Measurements from ENCODE around the gene TPST1.
"Not testable (repeated sequence)": the region's sequence is repeated elsewhere in the genome, so short reads cannot be mapped to it uniquely, and the experiment has no call there.

Gene TPST1

GRCh38 chr7:66371096-66371824 is 166.1 kb downstream of the TPST1 start:
- no peak overlapping the region for H3K4me3 ChIP-seq (ENCODE audit: low read length)
- no peak overlapping the region for H3K9ac ChIP-seq (ENCODE audit: low read length)
- no peaks in the 10 kb centered on the region for H3K9me3 ChIP-seq (ENCODE audit: control insufficient read depth, low read length)
- H3K4me1 ChIP-seq (ENCODE audit: control insufficient read depth, insufficient read depth, low read length) = no peaks in the 10 kb centered on the region
- no peak for DNase-seq (ENCODE audit: low read depth)
- H3K36me3 ChIP-seq (ENCODE audit: control insufficient read depth, insufficient read depth, low read length, severe bottlenecking) = no peaks in the 10 kb centered on the region
- H3K27me3 ChIP-seq (replicated peaks; ENCODE audit: control insufficient read depth, insufficient read depth, low read length) = no peaks in the 10 kb centered on the region

- H3K36me3 ChIP-seq (ENCODE audit: control insufficient read depth, insufficient read depth, low read length, severe bottlenecking); H3K4me3 ChIP-seq (ENCODE audit: low read length); H3K27me3 ChIP-seq (replicated peaks; ENCODE audit: control insufficient read depth, insufficient read depth, low read length); H3K9me3 ChIP-seq (ENCODE audit: control insufficient read depth, low read length); DNase-seq (ENCODE audit: low read depth); H3K4me1 ChIP-seq (ENCODE audit: control insufficient read depth, insufficient read depth, low read length); H3K9ac ChIP-seq (ENCODE audit: low read length): not testable (repeated sequence)
Observed at GRCh38 chr7:66374141-66374840, 169.2 kb downstream of the TPST1 start.

GRCh38 chr7:66376264-66376945 is 171.3 kb downstream of the TPST1 start:
- no peaks in the 10 kb centered on the region for H3K9me3 ChIP-seq (ENCODE audit: control insufficient read depth, low read length)
- no peak for DNase-seq (ENCODE audit: low read depth)
- H3K27me3 ChIP-seq (replicated peaks; ENCODE audit: control insufficient read depth, insufficient read depth, low read length) = no peaks in the 10 kb centered on the region
- H3K4me3 ChIP-seq (ENCODE audit: low read length) = no peak overlapping the region
- peaks cover 3% of the 10 kb centered on the region for H3K4me1 ChIP-seq (ENCODE audit: control insufficient read depth, insufficient read depth, low read length)
- peaks cover 7% of the 10 kb centered on the region for H3K36me3 ChIP-seq (ENCODE audit: control insufficient read depth, insufficient read depth, low read length, severe bottlenecking)
- no peak overlapping the region for H3K9ac ChIP-seq (ENCODE audit: low read length)

- Histone ChIP-seq H3K9ac (ENCODE audit: low read length) (no peak overlapping the region), H3K36me3 (ENCODE audit: control insufficient read depth, insufficient read depth, low read length, severe bottlenecking) (peaks cover 7% of the 10 kb centered on the region), H3K4me1 (ENCODE audit: control insufficient read depth, insufficient read depth, low read length) (peaks cover 3% of the 10 kb centered on the region), H3K4me3 (ENCODE audit: low read length) (no peak overlapping the region), H3K9me3 (ENCODE audit: control insufficient read depth, low read length) (no peaks in the 10 kb centered on the region), H3K27me3 (replicated peaks; ENCODE audit: control insufficient read depth, insufficient read depth, low read length) (no peaks in the 10 kb centered on the region)
- no peak for DNase-seq (ENCODE audit: low read depth)
Observed at GRCh38 chr7:66377045-66377444, 171.9 kb downstream of the TPST1 start.

- no peak overlapping the region for H3K4me3 ChIP-seq (ENCODE audit: low read length)
- no peaks in the 10 kb centered on the region for H3K9me3 ChIP-seq (ENCODE audit: control insufficient read depth, low read length)
- no peak for DNase-seq (ENCODE audit: low read depth)
- no peak overlapping the region for H3K9ac ChIP-seq (ENCODE audit: low read length)
- H3K27me3 ChIP-seq (replicated peaks; ENCODE audit: control insufficient read depth, insufficient read depth, low read length) = no peaks in the 10 kb centered on the region
- peaks cover 7% of the 10 kb centered on the region for H3K36me3 ChIP-seq (ENCODE audit: control insufficient read depth, insufficient read depth, low read length, severe bottlenecking)
- H3K4me1 ChIP-seq (ENCODE audit: control insufficient read depth, insufficient read depth, low read length) = peaks cover 3% of the 10 kb centered on the region
Observed at GRCh38 chr7:66377714-66378113, 172.6 kb downstream of the TPST1 start.

GRCh38 chr7:66379542-66380160 is 174.5 kb downstream of the TPST1 start:
- H3K9ac ChIP-seq (ENCODE audit: low read length) = no peak overlapping the region
- DNase-seq (ENCODE audit: low read depth) = no peak

GRCh38 chr7:66380272-66380888 is 175.2 kb downstream of the TPST1 start:
- H3K9me3 ChIP-seq (ENCODE audit: control insufficient read depth, low read length) = no peaks in the 10 kb centered on the region
- H3K4me1 ChIP-seq (ENCODE audit: control insufficient read depth, insufficient read depth, low read length) = peaks cover 3% of the 10 kb centered on the region
- H3K4me3 ChIP-seq (ENCODE audit: low read length) = no peak overlapping the region
- no peaks in the 10 kb centered on the region for H3K27me3 ChIP-seq (replicated peaks; ENCODE audit: control insufficient read depth, insufficient read depth, low read length)
- H3K36me3 ChIP-seq (ENCODE audit: control insufficient read depth, insufficient read depth, low read length, severe bottlenecking) = peaks cover 7% of the 10 kb centered on the region
- no peak for DNase-seq (ENCODE audit: low read depth)
- H3K9ac ChIP-seq (ENCODE audit: low read length) = no peak overlapping the region

More at GRCh38 chr7:66379542-66380160, 174.5 kb downstream of the TPST1 start:
- Histone ChIP-seq H3K9me3 (ENCODE audit: control insufficient read depth, low read length) (no peaks in the 10 kb centered on the region), H3K36me3 (ENCODE audit: control insufficient read depth, insufficient read depth, low read length, severe bottlenecking) (peaks cover 7% of the 10 kb centered on the region), H3K4me3 (ENCODE audit: low read length) (no peak overlapping the region), H3K27me3 (replicated peaks; ENCODE audit: control insufficient read depth, insufficient read depth, low read length) (no peaks in the 10 kb centered on the region), H3K4me1 (ENCODE audit: control insufficient read depth, insufficient read depth, low read length) (peaks cover 3% of the 10 kb centered on the region)

- H3K36me3 ChIP-seq (ENCODE audit: control insufficient read depth, insufficient read depth, low read length, severe bottlenecking); DNase-seq (ENCODE audit: low read depth); H3K4me3 ChIP-seq (ENCODE audit: low read length); H3K9ac ChIP-seq (ENCODE audit: low read length); H3K4me1 ChIP-seq (ENCODE audit: control insufficient read depth, insufficient read depth, low read length); H3K9me3 ChIP-seq (ENCODE audit: control insufficient read depth, low read length); H3K27me3 ChIP-seq (replicated peaks; ENCODE audit: control insufficient read depth, insufficient read depth, low read length): not testable (repeated sequence)
Observed at GRCh38 chr7:66382182-66382923, 177.2 kb downstream of the TPST1 start.

- not testable (repeated sequence) for H3K27me3 ChIP-seq (replicated peaks; ENCODE audit: control insufficient read depth, insufficient read depth, low read length); H3K4me3 ChIP-seq (ENCODE audit: low read length); H3K9me3 ChIP-seq (ENCODE audit: control insufficient read depth, low read length); H3K9ac ChIP-seq (ENCODE audit: low read length); H3K4me1 ChIP-seq (ENCODE audit: control insufficient read depth, insufficient read depth, low read length); H3K36me3 ChIP-seq (ENCODE audit: control insufficient read depth, insufficient read depth, low read length, severe bottlenecking); DNase-seq (ENCODE audit: low read depth)
Observed at GRCh38 chr7:66385191-66385905, 180.2 kb downstream of the TPST1 start.

GRCh38 chr7:66395128-66395571 is 190.0 kb downstream of the TPST1 start:
- H3K4me1 ChIP-seq (ENCODE audit: control insufficient read depth, insufficient read depth, low read length); H3K4me3 ChIP-seq (ENCODE audit: low read length); H3K27me3 ChIP-seq (replicated peaks; ENCODE audit: control insufficient read depth, insufficient read depth, low read length); H3K9me3 ChIP-seq (ENCODE audit: control insufficient read depth, low read length); H3K36me3 ChIP-seq (ENCODE audit: control insufficient read depth, insufficient read depth, low read length, severe bottlenecking); H3K9ac ChIP-seq (ENCODE audit: low read length): not testable (repeated sequence)
- peak; percentile 49 for DNase-seq (ENCODE audit: low read depth)

All from adipocyte (in vitro differentiated cells).